Uterus (tissue), 2 donors: Measurements from ENCODE around the gene ACOXL.

Experiments
- POLR2A ChIP-seq, 2 donors: fragments of 450-650 bp; IDR thresholded peaks; one replicate each; pipeline ENCODE4 v1.6.1; 2016; ENCODE audit warnings: antibody characterized with exemption in 2 of 2, mild to moderate bottlenecking in 1 of 2, moderate library complexity in 1 of 2
- TF ChIP-seq, protein P1 (sequence below), 4 experiments: fragments of 200-600 bp in 2 of 4; fragments of 450-650 bp in 2 of 4; sonication (generic) in 2 of 4; IDR thresholded peaks; one replicate each; pipeline ENCODE4 v1.5.1; 2016 to 2019; ENCODE audit warnings: antibody characterized with exemption in 4 of 4, mild to moderate bottlenecking in 2 of 4, moderate library complexity in 1 of 4

GRCh38 chr2:111028720-111029119 lies 296.3 kb downstream of the ACOXL start:
- no peak for TF ChIP-seq POLR2A (IDR thresholded peaks at IDR 0.05)
- TF ChIP-seq, protein P1, sequence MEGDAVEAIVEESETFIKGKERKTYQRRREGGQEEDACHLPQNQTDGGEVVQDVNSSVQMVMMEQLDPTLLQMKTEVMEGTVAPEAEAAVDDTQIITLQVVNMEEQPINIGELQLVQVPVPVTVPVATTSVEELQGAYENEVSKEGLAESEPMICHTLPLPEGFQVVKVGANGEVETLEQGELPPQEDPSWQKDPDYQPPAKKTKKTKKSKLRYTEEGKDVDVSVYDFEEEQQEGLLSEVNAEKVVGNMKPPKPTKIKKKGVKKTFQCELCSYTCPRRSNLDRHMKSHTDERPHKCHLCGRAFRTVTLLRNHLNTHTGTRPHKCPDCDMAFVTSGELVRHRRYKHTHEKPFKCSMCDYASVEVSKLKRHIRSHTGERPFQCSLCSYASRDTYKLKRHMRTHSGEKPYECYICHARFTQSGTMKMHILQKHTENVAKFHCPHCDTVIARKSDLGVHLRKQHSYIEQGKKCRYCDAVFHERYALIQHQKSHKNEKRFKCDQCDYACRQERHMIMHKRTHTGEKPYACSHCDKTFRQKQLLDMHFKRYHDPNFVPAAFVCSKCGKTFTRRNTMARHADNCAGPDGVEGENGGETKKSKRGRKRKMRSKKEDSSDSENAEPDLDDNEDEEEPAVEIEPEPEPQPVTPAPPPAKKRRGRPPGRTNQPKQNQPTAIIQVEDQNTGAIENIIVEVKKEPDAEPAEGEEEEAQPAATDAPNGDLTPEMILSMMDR (IDR thresholded peaks at IDR 0.05), result no peak
